ENCODE data around the gene ST3GAL5. TPM values are rescaled to one million over a fixed set of nuclear protein-coding genes. Genes with fewer than 3 reads are reported as not detected.
"Not testable (repeated sequence)": the region's sequence is repeated elsewhere in the genome, so short reads cannot be mapped to it uniquely, and the experiment has no call there.

Gene ST3GAL5
- total RNA-seq, 4 donors from 2014 or later, result 139 to 199 (median 156) TPM

DNA sequence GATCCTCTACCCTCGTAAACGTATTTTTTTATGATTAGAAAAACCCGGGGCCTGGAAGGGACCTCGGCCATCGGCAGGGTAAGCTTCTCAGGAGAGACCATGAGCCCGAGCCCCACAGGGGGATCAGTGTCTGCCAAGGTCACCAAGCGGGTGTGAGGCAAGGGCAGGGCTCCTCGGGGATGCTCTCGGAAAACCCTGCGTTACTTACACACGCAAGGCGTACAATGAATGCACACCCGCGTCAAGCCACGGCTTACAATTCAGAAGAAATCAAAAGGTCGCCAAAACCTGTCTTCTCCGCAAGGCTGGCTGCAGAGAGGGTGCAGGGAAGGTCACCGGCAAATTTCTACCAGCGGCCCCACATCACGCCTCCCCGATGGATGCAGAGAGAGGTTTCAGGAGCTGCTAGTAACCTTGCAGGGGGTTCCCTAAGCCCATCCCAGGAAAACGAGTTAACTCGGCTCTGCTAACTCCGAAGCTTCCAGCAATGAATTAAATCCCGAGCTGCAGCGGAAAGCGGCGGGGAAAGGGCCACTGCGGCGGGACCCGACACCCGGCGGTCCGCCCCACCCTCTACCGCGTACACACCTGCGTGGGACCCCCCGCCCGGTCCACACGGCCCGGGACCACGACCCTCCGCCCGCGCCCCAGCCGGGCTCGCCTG, 638 bp downstream of the ST3GAL5 start:
- peak; percentile 36 to 42 for DNase-seq
- intact Hi-C loops (cut with DNase I), result loop anchor here (5.0 kb wide), 2 partner anchors 61 to 189 kb away; no protein-coding TSS in a partner anchor
- Histone ChIP-seq H3K27me3 (no peaks in the 10 kb centered on the region), H3K36me3 (no peaks in the 10 kb centered on the region), H3K4me3 (replicated peaks in 1 of 3) (peak overlapping the region; percentile 51 to 85 (median 82)), H3K27ac (peak overlapping the region; percentile 88 to 98 (median 97)), H3K9me3 (no peaks in the 10 kb centered on the region), H3K4me1 (peaks cover 47 to 74% of the 10 kb centered on the region in 2 donors)
- TF ChIP-seq POLR2A (IDR thresholded peaks at IDR 0.05), result no peak
- TF ChIP-seq, protein P1, sequence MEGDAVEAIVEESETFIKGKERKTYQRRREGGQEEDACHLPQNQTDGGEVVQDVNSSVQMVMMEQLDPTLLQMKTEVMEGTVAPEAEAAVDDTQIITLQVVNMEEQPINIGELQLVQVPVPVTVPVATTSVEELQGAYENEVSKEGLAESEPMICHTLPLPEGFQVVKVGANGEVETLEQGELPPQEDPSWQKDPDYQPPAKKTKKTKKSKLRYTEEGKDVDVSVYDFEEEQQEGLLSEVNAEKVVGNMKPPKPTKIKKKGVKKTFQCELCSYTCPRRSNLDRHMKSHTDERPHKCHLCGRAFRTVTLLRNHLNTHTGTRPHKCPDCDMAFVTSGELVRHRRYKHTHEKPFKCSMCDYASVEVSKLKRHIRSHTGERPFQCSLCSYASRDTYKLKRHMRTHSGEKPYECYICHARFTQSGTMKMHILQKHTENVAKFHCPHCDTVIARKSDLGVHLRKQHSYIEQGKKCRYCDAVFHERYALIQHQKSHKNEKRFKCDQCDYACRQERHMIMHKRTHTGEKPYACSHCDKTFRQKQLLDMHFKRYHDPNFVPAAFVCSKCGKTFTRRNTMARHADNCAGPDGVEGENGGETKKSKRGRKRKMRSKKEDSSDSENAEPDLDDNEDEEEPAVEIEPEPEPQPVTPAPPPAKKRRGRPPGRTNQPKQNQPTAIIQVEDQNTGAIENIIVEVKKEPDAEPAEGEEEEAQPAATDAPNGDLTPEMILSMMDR (IDR thresholded peaks at IDR 0.05), result no peak
- WGBS, 2 donors, result 1 to 2% methylated on average over 21 to 23 of the region's 47 CpGs

GRCh38 chr2:85887566-85888019, 1.2 kb downstream of the ST3GAL5 start:
- DNase-seq, result peak; percentile 70 to 75
- Histone ChIP-seq H3K4me3 (replicated peaks in 1 of 3) (peak overlapping the region; percentile 51 to 85 (median 82)), H3K9me3 (no peaks in the 10 kb centered on the region), H3K4me1 (peaks cover 43 to 69% of the 10 kb centered on the region in 2 donors), H3K36me3 (no peaks in the 10 kb centered on the region), H3K27ac (peak overlapping the region; percentile 88 to 98 (median 97)), H3K27me3 (no peaks in the 10 kb centered on the region)
- TF ChIP-seq POLR2A (IDR thresholded peaks at IDR 0.05), result peak in 1 of 2 donors; percentile 77
- TF ChIP-seq, protein P1 (IDR thresholded peaks at IDR 0.05), result peak in 4 of 6 experiments; percentile 22 to 32 (median 28)
- intact Hi-C loops (cut with DNase I), result loop anchor here (5.0 kb wide), 2 partner anchors 60 to 190 kb away; no protein-coding TSS in a partner anchor
- WGBS, 2 donors, result 1 to 3% methylated on average over 5 to 7 of the region's 10 CpGs

DNA sequence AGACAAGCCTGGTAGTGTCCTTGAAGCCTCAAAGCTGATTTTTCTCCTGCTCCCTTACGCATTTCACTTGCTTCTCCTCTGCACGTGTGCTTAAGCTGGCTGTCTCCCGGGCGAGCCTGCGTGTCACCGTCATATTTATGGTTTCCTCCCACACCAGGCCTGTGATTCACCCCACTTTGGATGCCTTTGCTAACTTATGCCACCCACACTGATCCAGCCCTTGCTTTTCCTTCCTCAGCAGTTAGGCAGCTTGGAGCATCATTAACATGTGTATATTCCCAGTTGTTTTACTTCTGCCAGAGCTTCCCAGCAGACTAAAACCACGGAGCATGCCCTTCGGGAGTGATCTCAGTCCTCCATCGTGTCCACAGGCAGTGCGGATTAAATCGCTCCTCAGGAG, 2.2 kb downstream of the ST3GAL5 start:
- no peak for TF ChIP-seq POLR2A (IDR thresholded peaks at IDR 0.05)
- TF ChIP-seq, protein P1 (IDR thresholded peaks at IDR 0.05), result no peak
- peaks cover 33 to 60% of the 10 kb centered on the region in 2 donors for H3K4me1 ChIP-seq
- DNase-seq, result peak; percentile 36 to 49
- intact Hi-C loops (cut with DNase I), result loop anchor here (5.0 kb wide), 2 partner anchors 59 to 191 kb away; no protein-coding TSS in a partner anchor
- 33 to 54% methylated on average over 11 of the region's 11 CpGs for WGBS, 2 donors
- H3K9me3 ChIP-seq, result no peaks in the 10 kb centered on the region
- H3K36me3 ChIP-seq, result no peaks in the 10 kb centered on the region
- H3K27me3 ChIP-seq, result no peaks in the 10 kb centered on the region
- peak overlapping the region; percentile 88 to 98 (median 97) for H3K27ac ChIP-seq
- H3K4me3 ChIP-seq (replicated peaks in 1 of 3), result peak overlapping the region in 1 of 3 donors; percentile 85

DNA sequence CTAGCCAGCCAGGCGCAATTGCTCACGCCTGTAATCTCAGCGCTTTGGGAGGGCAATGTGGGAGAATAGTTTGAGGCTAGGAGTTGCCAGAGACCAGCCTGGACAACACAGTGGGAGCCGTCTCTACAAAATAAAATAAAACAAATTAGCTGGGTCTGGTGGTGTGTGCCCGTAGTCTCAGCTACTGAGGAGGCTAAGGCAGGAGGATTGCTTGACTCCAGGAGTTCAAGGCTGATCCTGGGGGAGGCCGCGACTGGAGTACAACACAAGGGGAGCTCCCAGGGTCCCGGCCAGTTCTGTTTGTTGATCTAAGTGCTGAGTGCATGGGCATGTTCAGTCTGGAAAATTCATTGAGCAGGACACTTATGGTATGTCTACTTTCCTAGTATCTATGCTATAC, 2.6 kb downstream of the ST3GAL5 start:
- no peak for DNase-seq
- intact Hi-C loops (cut with DNase I), result loop anchor here (5.0 kb wide), 2 partner anchors 59 to 191 kb away; no protein-coding TSS in a partner anchor
- no peaks in the 10 kb centered on the region for H3K27me3 ChIP-seq
- H3K9me3 ChIP-seq, result no peaks in the 10 kb centered on the region
- TF ChIP-seq POLR2A (IDR thresholded peaks at IDR 0.05), result no peak
- TF ChIP-seq, protein P1 (IDR thresholded peaks at IDR 0.05), result no peak
- 87 to 97% methylated on average over 8 of the region's 8 CpGs for WGBS, 2 donors
- peak overlapping the region; percentile 88 to 98 (median 97) for H3K27ac ChIP-seq
- H3K36me3 ChIP-seq, result no peaks in the 10 kb centered on the region
- peaks cover 28 to 56% of the 10 kb centered on the region in 2 donors for H3K4me1 ChIP-seq
- peak overlapping the region in 1 of 3 donors; percentile 85 for H3K4me3 ChIP-seq (replicated peaks in 1 of 3)

- H3K27me3 ChIP-seq; intact Hi-C loops (cut with DNase I); H3K36me3 ChIP-seq; H3K27ac ChIP-seq; H3K4me3 ChIP-seq (replicated peaks in 1 of 3); H3K9me3 ChIP-seq; DNase-seq: not testable (repeated sequence)
- 92 to 100% methylated on average over 1 of the region's 1 CpG for WGBS, 2 donors
- H3K4me1 ChIP-seq, result peaks cover 44 to 76% of the 10 kb centered on the region in 2 donors
Measured at GRCh38 chr2:85881781-85882180, 7.0 kb downstream of the ST3GAL5 start.

GRCh38 chr2:85880716-85881328, 8.0 kb downstream of the ST3GAL5 start:
- H3K4me3 ChIP-seq (replicated peaks in 1 of 3); intact Hi-C loops (cut with DNase I); H3K27me3 ChIP-seq; H3K9me3 ChIP-seq; H3K36me3 ChIP-seq; DNase-seq: not testable (repeated sequence)
- Histone ChIP-seq H3K27ac (peak overlapping the region; percentile 72 to 90 (median 73)), H3K4me1 (peaks cover 43 to 72% of the 10 kb centered on the region in 2 donors)
- WGBS, 2 donors, result 65 to 76% methylated on average over 4 of the region's 4 CpGs
